ENCODE measurements around the gene RBP2. TPM values are rescaled to one million over a fixed set of nuclear protein-coding genes. Genes with fewer than 3 reads are reported as not detected.

The RBP2 gene
- total and polyA plus RNA-seq, 4 experiments from 2014 or later, result not detected

GRCh38 chr3:139480585-139480984 is 4.3 kb upstream of the RBP2 start:
- H3K27me3 ChIP-seq (ENCODE audit: insufficient read depth, low read length), result no peaks in the 10 kb centered on the region
- Mint-ChIP-seq H3K36me3 (no peaks in the 10 kb centered on the region), H3K27ac (no peak overlapping the region), H3K9me3 (peaks cover 0 to 2% (median 0%) of the 10 kb centered on the region in 8 donors), H3K4me1 (no peaks in the 10 kb centered on the region), H3K4me3 (no peak overlapping the region), H3K27me3 (peaks cover 0 to 1% of the 10 kb centered on the region in 2 donors)
- CTCF ChIA-PET (ENCODE audit: partially characterized antibody), result no interaction called here
- no peak overlapping the region for H3K27ac ChIP-seq (ENCODE audit: low read depth, low read length)
- no peaks in the 10 kb centered on the region for H3K36me3 ChIP-seq (ENCODE audit: insufficient read depth, low read length)
- H3K4me1 ChIP-seq (ENCODE audit: insufficient read depth, low read length), result no peaks in the 10 kb centered on the region
- POLR2A ChIA-PET (ENCODE audit: partially characterized antibody), result no interaction called here
- intact Hi-C loops (cut with micrococcal nuclease), result no loop called here
- no peak overlapping the region for H3K4me3 ChIP-seq (ENCODE audit: low read length in 2 of 2)
- DNase-seq, result no peak
- no peaks in the 10 kb centered on the region for H3K9me3 ChIP-seq (ENCODE audit: control insufficient read depth in 1 of 2, low read length in 2 of 2)

GRCh38 chr3:139477710-139478640 is 1.7 kb upstream of the RBP2 start:
- CTCF ChIA-PET (ENCODE audit: partially characterized antibody), result no interaction called here
- Mint-ChIP-seq H3K27ac (no peak overlapping the region), H3K9me3 (no peaks in the 10 kb centered on the region), H3K36me3 (no peaks in the 10 kb centered on the region), H3K4me1 (no peaks in the 10 kb centered on the region), H3K27me3 (no peaks in the 10 kb centered on the region), H3K4me3 (no peak overlapping the region)
- H3K9me3 ChIP-seq (ENCODE audit: control insufficient read depth in 1 of 2, low read length in 2 of 2), result no peaks in the 10 kb centered on the region
- no peaks in the 10 kb centered on the region for H3K27me3 ChIP-seq (ENCODE audit: insufficient read depth, low read length)
- no peaks in the 10 kb centered on the region for H3K4me1 ChIP-seq (ENCODE audit: insufficient read depth, low read length)
- intact Hi-C loops (cut with micrococcal nuclease), result no loop called here
- POLR2A ChIA-PET (ENCODE audit: partially characterized antibody), result no interaction called here
- H3K4me3 ChIP-seq (ENCODE audit: low read length in 2 of 2), result no peak overlapping the region
- no peak overlapping the region for H3K27ac ChIP-seq (ENCODE audit: low read depth, low read length)
- no peak for DNase-seq
- H3K36me3 ChIP-seq (ENCODE audit: insufficient read depth, low read length), result no peaks in the 10 kb centered on the region

GRCh38 chr3:139473155-139473771 is 3.1 kb downstream of the RBP2 start:
- Histone ChIP-seq H3K27me3 (ENCODE audit: insufficient read depth, low read length) (no peaks in the 10 kb centered on the region), H3K4me1 (ENCODE audit: insufficient read depth, low read length) (no peaks in the 10 kb centered on the region), H3K9me3 (ENCODE audit: control insufficient read depth in 1 of 2, low read length in 2 of 2) (no peaks in the 10 kb centered on the region), H3K4me3 (ENCODE audit: low read length in 2 of 2) (no peak overlapping the region), H3K36me3 (ENCODE audit: insufficient read depth, low read length) (no peaks in the 10 kb centered on the region), H3K27ac (ENCODE audit: low read depth, low read length) (no peak overlapping the region)
- ChIA-PET POLR2A (ENCODE audit: partially characterized antibody) (no interaction called here), CTCF (ENCODE audit: partially characterized antibody) (no interaction called here)
- Mint-ChIP-seq H3K4me3 (no peak overlapping the region), H3K9me3 (no peaks in the 10 kb centered on the region), H3K27ac (no peak overlapping the region), H3K4me1 (no peaks in the 10 kb centered on the region), H3K36me3 (no peaks in the 10 kb centered on the region), H3K27me3 (peaks cover 0 to 1% of the 10 kb centered on the region in 2 donors)
- no peak for DNase-seq
- intact Hi-C loops (cut with micrococcal nuclease), result no loop called here

GRCh38 chr3:139472380-139473010 is 3.8 kb downstream of the RBP2 start:
- no peak overlapping the region for H3K4me3 ChIP-seq (ENCODE audit: low read length in 2 of 2)
- Mint-ChIP-seq H3K9me3 (no peaks in the 10 kb centered on the region), H3K4me1 (no peaks in the 10 kb centered on the region), H3K27me3 (peaks cover 0 to 1% of the 10 kb centered on the region in 2 donors), H3K4me3 (no peak overlapping the region), H3K27ac (no peak overlapping the region), H3K36me3 (no peaks in the 10 kb centered on the region)
- no peaks in the 10 kb centered on the region for H3K36me3 ChIP-seq (ENCODE audit: insufficient read depth, low read length)
- no peak for DNase-seq
- H3K4me1 ChIP-seq (ENCODE audit: insufficient read depth, low read length), result no peaks in the 10 kb centered on the region
- ChIA-PET POLR2A (ENCODE audit: partially characterized antibody) (no interaction called here), CTCF (ENCODE audit: partially characterized antibody) (no interaction called here)
- intact Hi-C loops (cut with micrococcal nuclease), result no loop called here
- H3K27ac ChIP-seq (ENCODE audit: low read depth, low read length), result no peak overlapping the region
- no peaks in the 10 kb centered on the region for H3K9me3 ChIP-seq (ENCODE audit: control insufficient read depth in 1 of 2, low read length in 2 of 2)
- no peaks in the 10 kb centered on the region for H3K27me3 ChIP-seq (ENCODE audit: insufficient read depth, low read length)

- Histone ChIP-seq H3K4me3 (ENCODE audit: low read length in 2 of 2) (no peak overlapping the region), H3K27me3 (ENCODE audit: insufficient read depth, low read length) (no peaks in the 10 kb centered on the region), H3K4me1 (ENCODE audit: insufficient read depth, low read length) (no peaks in the 10 kb centered on the region), H3K9me3 (ENCODE audit: control insufficient read depth in 1 of 2, low read length in 2 of 2) (no peaks in the 10 kb centered on the region), H3K36me3 (ENCODE audit: insufficient read depth, low read length) (no peaks in the 10 kb centered on the region), H3K27ac (ENCODE audit: low read depth, low read length) (no peak overlapping the region)
- ChIA-PET POLR2A (ENCODE audit: partially characterized antibody) (no interaction called here), CTCF (ENCODE audit: partially characterized antibody) (no interaction called here)
- peaks cover 0 to 1% of the 10 kb centered on the region in 2 donors for H3K27me3 Mint-ChIP-seq
- no peaks in the 10 kb centered on the region for H3K4me1 Mint-ChIP-seq
- no peaks in the 10 kb centered on the region for H3K36me3 Mint-ChIP-seq
- no peaks in the 10 kb centered on the region for H3K9me3 Mint-ChIP-seq
- no peak overlapping the region for H3K4me3 Mint-ChIP-seq
- intact Hi-C loops (cut with micrococcal nuclease), result no loop called here
- no peak for DNase-seq
- no peak overlapping the region for H3K27ac Mint-ChIP-seq
These were observed 6.1 kb downstream of the RBP2 start for GRCh38 chr3:139470199-139470598.

GRCh38 chr3:139468399-139468798 is 7.9 kb downstream of the RBP2 start:
- H3K27me3 ChIP-seq (ENCODE audit: insufficient read depth, low read length), result no peaks in the 10 kb centered on the region
- no peaks in the 10 kb centered on the region for H3K9me3 ChIP-seq (ENCODE audit: control insufficient read depth in 1 of 2, low read length in 2 of 2)
- H3K9me3 Mint-ChIP-seq, result no peaks in the 10 kb centered on the region
- H3K36me3 ChIP-seq (ENCODE audit: insufficient read depth, low read length), result no peaks in the 10 kb centered on the region
- no peaks in the 10 kb centered on the region for H3K36me3 Mint-ChIP-seq
- H3K4me1 ChIP-seq (ENCODE audit: insufficient read depth, low read length), result no peaks in the 10 kb centered on the region
- H3K4me1 Mint-ChIP-seq, result no peaks in the 10 kb centered on the region
- intact Hi-C loops (cut with micrococcal nuclease), result no loop called here
- DNase-seq, result no peak
- POLR2A ChIA-PET (ENCODE audit: partially characterized antibody), result no interaction called here
- H3K27me3 Mint-ChIP-seq, result peaks cover 1% of the 10 kb centered on the region in 2 donors
- CTCF ChIA-PET (ENCODE audit: partially characterized antibody), result no interaction called here
- H3K27ac Mint-ChIP-seq, result no peak overlapping the region
- H3K4me3 Mint-ChIP-seq, result no peak overlapping the region
- H3K4me3 ChIP-seq (ENCODE audit: low read length in 2 of 2), result no peak overlapping the region
- no peak overlapping the region for H3K27ac ChIP-seq (ENCODE audit: low read depth, low read length)

- Histone ChIP-seq H3K4me1 (ENCODE audit: insufficient read depth, low read length) (no peaks in the 10 kb centered on the region), H3K4me3 (ENCODE audit: low read length in 2 of 2) (no peak overlapping the region), H3K9me3 (ENCODE audit: control insufficient read depth in 1 of 2, low read length in 2 of 2) (no peaks in the 10 kb centered on the region), H3K36me3 (ENCODE audit: insufficient read depth, low read length) (no peaks in the 10 kb centered on the region), H3K27me3 (ENCODE audit: insufficient read depth, low read length) (no peaks in the 10 kb centered on the region), H3K27ac (ENCODE audit: low read depth, low read length) (no peak overlapping the region)
- POLR2A ChIA-PET (ENCODE audit: partially characterized antibody), result no interaction called here
- CTCF ChIA-PET (ENCODE audit: partially characterized antibody), result no interaction called here
- Mint-ChIP-seq H3K27me3 (peaks cover 0 to 1% of the 10 kb centered on the region in 2 donors), H3K27ac (no peak overlapping the region), H3K36me3 (no peaks in the 10 kb centered on the region), H3K4me3 (no peak overlapping the region), H3K9me3 (no peaks in the 10 kb centered on the region), H3K4me1 (no peaks in the 10 kb centered on the region)
- intact Hi-C loops (cut with micrococcal nuclease), result no loop called here
- DNase-seq, result no peak
These were observed 10.0 kb downstream of the RBP2 start for GRCh38 chr3:139466360-139466759.

Data from CD4-positive, alpha-beta memory T cell (primary cell).